Fibroblast of lung (primary cell): ENCODE measurements around the gene CHD2. TPM values are rescaled to one million over a fixed set of nuclear protein-coding genes. Genes with fewer than 3 reads are reported as not detected.

Source experiments
- DNase-seq, 2 donors: peaks; one replicate each; pipeline versions ENCODE4 v3.0.0 to v3.0.0-alpha.2; 2010; ENCODE audit warnings: low read depth in 2 of 2
- H2AFZ ChIP-seq: 2 replicates; pipeline ENCODE4 v1.5.1; 2012; ENCODE audit warnings: low read length, control low read depth, inconsistent platforms
- H3K27ac ChIP-seq: 2 replicates; pipeline ENCODE4 v1.5.1; 2011; ENCODE audit warnings: low read length, control low read depth; ENCODE audit not compliant: insufficient read depth
- H3K27me3 ChIP-seq: 2 replicates; pipeline ENCODE4 v1.5.1; 2011; ENCODE audit warnings: mild to moderate bottlenecking, low read length; ENCODE audit not compliant: control insufficient read depth, insufficient read depth
- H3K36me3 ChIP-seq: 2 replicates; pipeline ENCODE4 v1.5.1; 2011; ENCODE audit warnings: low read length; ENCODE audit not compliant: control insufficient read depth, insufficient read depth
- H3K4me1 ChIP-seq: 2 replicates; pipeline ENCODE4 v1.5.1; 2011; ENCODE audit warnings: low read length; ENCODE audit not compliant: control insufficient read depth, insufficient read depth; ENCODE audit errors: extremely low read depth
- H3K4me2 ChIP-seq: 2 replicates; pipeline ENCODE4 v1.5.1; 2011; ENCODE audit warnings: low read length, control low read depth; ENCODE audit not compliant: insufficient read depth; ENCODE audit errors: extremely low read depth
- H3K4me3 ChIP-seq, 4 experiments: fragments of 200-600 bp in 1 of 4; sonication (generic) in 1 of 4; replicated peaks in 1 of 4; 2 replicates each; pipeline ENCODE4 v1.5.1; 2011 to 2016; ENCODE audit warnings: low read length in 4 of 4, low read depth in 3 of 4, mild to moderate bottlenecking in 3 of 4, control low read depth in 2 of 4, inconsistent platforms in 1 of 4, mixed read lengths in 1 of 4; ENCODE audit not compliant: insufficient read depth in 1 of 4; ENCODE audit errors: control extremely low read depth in 1 of 4
- H3K79me2 ChIP-seq: 2 replicates; pipeline ENCODE4 v1.5.1; 2012; ENCODE audit warnings: mild to moderate bottlenecking, low read length, inconsistent platforms; ENCODE audit not compliant: control insufficient read depth, insufficient read depth
- H3K9ac ChIP-seq: 2 replicates; pipeline ENCODE4 v1.5.1; 2011; ENCODE audit warnings: mild to moderate bottlenecking, low read length, control low read depth; ENCODE audit not compliant: insufficient read depth
- H3K9me3 ChIP-seq: 2 replicates; pipeline ENCODE4 v1.5.1; 2012; ENCODE audit warnings: low read depth, low read length; ENCODE audit not compliant: control insufficient read depth, insufficient read depth
- H4K20me1 ChIP-seq: 2 replicates; pipeline ENCODE4 v1.5.1; 2011; ENCODE audit warnings: low read length; ENCODE audit not compliant: control insufficient read depth, insufficient read depth; ENCODE audit errors: extremely low read depth
- CTCF ChIP-seq, 2 donors: IDR thresholded peaks in 1 of 2; conservative IDR thresholded peaks in 1 of 2; 1 replicate in 1 of 2; 2 replicates in 1 of 2; pipeline ENCODE4 v1.5.1; 2011 to 2012; ENCODE audit warnings: low read length in 2 of 2, control low read depth in 1 of 2, inconsistent platforms in 1 of 2, low read depth in 1 of 2, mild to moderate bottlenecking in 1 of 2
- EZH2 ChIP-seq: IDR thresholded peaks from 2 replicates; pipeline ENCODE4 v1.5.1; 2012; ENCODE audit warnings: low read length, control low read depth, mild to moderate bottlenecking; ENCODE audit errors: missing control alignments
- polyA plus RNA-seq, 2 donors: library from polyadenylated mRNA; depleted of rRNA in 1 of 2; stranded (reverse) in 1 of 2; unstranded in 1 of 2; fragments of >200 nt; gene quantifications; 2 replicates each; pipeline ENCODE4 v1.2.1, GENCODE V29; 2011 to 2012; ENCODE audit warnings: missing spikeins in 1 of 2
- total RNA-seq: library from RNA; depleted of rRNA; stranded (reverse); fragments of >200 nt; gene quantifications from 2 replicates; pipeline ENCODE4 v1.2.1, GENCODE V29; 2014

Gene CHD2
- total and polyA plus RNA-seq, 2 donors (not counting 1 experiment from before 2014, with no cell fraction given) = 36.5 to 92.5 TPM

- Histone ChIP-seq H4K20me1 (no peaks in the 10 kb centered on the region), H3K9ac (no peak overlapping the region), H3K9me3 (no peaks in the 10 kb centered on the region), H3K4me2 (no peak overlapping the region), H3K27me3 (no peaks in the 10 kb centered on the region), H3K27ac (no peak overlapping the region), H3K4me3 (no peak overlapping the region), H3K4me1 (no peaks in the 10 kb centered on the region), H2AFZ (no peak overlapping the region), H3K79me2 (no peaks in the 10 kb centered on the region), H3K36me3 (no peaks in the 10 kb centered on the region)
- no peak for DNase-seq
- TF ChIP-seq CTCF (conservative IDR thresholded peaks at IDR 0.05 in 1 of 2, IDR thresholded peaks at IDR 0.05 in 1 of 2; ENCODE audit: low read depth in 1 of 2, low read length in 2 of 2) (no peak), EZH2 (no peak)
Observed at GRCh38 chr15:93063796-93064690, 163.9 kb downstream of the CHD2 start.

DNA sequence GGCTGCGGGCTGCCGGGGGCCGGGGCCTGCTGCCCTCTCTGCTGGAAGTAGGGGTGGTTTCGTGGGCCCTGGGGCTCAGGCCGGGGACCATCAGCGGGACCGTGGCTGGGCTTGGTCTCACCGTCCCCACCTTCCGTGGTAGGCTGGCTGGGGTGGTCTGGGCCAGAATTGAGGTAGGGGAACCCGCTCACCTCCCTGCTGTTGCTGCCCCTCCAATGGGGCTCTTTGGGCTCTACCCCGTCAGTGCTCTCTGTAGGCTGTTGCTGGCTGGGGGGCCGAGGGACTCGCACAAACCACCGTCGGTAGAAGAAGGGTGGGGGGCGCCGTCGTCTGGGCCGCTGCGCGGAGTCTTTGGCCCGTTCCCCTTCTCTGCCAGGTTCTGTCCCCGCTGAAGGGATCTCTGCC is 165.5 kb downstream of the CHD2 start:
- Histone ChIP-seq H3K27me3 (no peaks in the 10 kb centered on the region), H3K27ac (no peak overlapping the region), H3K4me3 (no peak overlapping the region), H3K4me2 (no peak overlapping the region), H2AFZ (no peak overlapping the region), H3K9me3 (no peaks in the 10 kb centered on the region), H3K79me2 (no peaks in the 10 kb centered on the region), H4K20me1 (no peaks in the 10 kb centered on the region), H3K4me1 (no peaks in the 10 kb centered on the region), H3K9ac (no peak overlapping the region), H3K36me3 (no peaks in the 10 kb centered on the region)
- DNase-seq = no peak
- TF ChIP-seq EZH2 = no peak

- peak in 1 of 2 donors; percentile 17 for DNase-seq
- no peaks in the 10 kb centered on the region for H3K27me3 ChIP-seq
- no peaks in the 10 kb centered on the region for H3K79me2 ChIP-seq
- no peak overlapping the region for H3K4me3 ChIP-seq
- H4K20me1 ChIP-seq = no peaks in the 10 kb centered on the region
- H3K4me2 ChIP-seq = no peak overlapping the region
- no peak for TF ChIP-seq CTCF (conservative IDR thresholded peaks at IDR 0.05 in 1 of 2, IDR thresholded peaks at IDR 0.05 in 1 of 2; ENCODE audit: low read depth in 1 of 2, low read length in 2 of 2)
- TF ChIP-seq EZH2 = no peak
- H2AFZ ChIP-seq = no peak overlapping the region
- H3K36me3 ChIP-seq = no peaks in the 10 kb centered on the region
- H3K9me3 ChIP-seq = no peaks in the 10 kb centered on the region
- H3K4me1 ChIP-seq = no peaks in the 10 kb centered on the region
- no peak overlapping the region for H3K9ac ChIP-seq
- H3K27ac ChIP-seq = no peak overlapping the region
Observed at GRCh38 chr15:93066224-93066681, 166.1 kb downstream of the CHD2 start.
